GM12872 (cell line): ENCODE measurements around the gene SLC7A14.

Experiments used
- TF ChIP-seq, protein P1 (sequence below): IDR thresholded peaks from 3 replicates; pipeline ENCODE4 v1.5.1; 2011; ENCODE audit warnings: low read depth, mild to moderate bottlenecking, low read length, moderate library complexity; ENCODE audit not compliant: insufficient read depth

SLC7A14 gene

DNA sequence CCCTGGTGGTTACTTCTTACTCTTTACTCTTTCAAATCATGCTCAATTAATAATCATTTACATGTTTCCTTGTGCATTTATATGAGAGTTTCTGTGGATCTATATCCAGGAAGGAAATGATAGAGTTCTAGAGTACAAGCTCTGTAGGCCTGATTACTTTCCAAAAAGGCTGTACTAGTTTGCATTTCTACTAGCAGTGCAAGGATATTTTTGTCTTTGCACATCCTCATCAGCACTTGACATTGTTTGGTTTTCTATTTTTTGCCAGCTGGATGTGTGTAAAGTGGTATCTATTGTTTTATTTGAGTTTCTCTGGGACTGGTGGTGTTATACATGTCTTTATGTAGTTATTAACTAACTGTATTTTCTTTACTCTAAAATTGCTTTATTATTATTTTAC, 19.6 kb upstream of the SLC7A14 start:
- TF ChIP-seq, protein P1, sequence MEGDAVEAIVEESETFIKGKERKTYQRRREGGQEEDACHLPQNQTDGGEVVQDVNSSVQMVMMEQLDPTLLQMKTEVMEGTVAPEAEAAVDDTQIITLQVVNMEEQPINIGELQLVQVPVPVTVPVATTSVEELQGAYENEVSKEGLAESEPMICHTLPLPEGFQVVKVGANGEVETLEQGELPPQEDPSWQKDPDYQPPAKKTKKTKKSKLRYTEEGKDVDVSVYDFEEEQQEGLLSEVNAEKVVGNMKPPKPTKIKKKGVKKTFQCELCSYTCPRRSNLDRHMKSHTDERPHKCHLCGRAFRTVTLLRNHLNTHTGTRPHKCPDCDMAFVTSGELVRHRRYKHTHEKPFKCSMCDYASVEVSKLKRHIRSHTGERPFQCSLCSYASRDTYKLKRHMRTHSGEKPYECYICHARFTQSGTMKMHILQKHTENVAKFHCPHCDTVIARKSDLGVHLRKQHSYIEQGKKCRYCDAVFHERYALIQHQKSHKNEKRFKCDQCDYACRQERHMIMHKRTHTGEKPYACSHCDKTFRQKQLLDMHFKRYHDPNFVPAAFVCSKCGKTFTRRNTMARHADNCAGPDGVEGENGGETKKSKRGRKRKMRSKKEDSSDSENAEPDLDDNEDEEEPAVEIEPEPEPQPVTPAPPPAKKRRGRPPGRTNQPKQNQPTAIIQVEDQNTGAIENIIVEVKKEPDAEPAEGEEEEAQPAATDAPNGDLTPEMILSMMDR: no peak

DNA sequence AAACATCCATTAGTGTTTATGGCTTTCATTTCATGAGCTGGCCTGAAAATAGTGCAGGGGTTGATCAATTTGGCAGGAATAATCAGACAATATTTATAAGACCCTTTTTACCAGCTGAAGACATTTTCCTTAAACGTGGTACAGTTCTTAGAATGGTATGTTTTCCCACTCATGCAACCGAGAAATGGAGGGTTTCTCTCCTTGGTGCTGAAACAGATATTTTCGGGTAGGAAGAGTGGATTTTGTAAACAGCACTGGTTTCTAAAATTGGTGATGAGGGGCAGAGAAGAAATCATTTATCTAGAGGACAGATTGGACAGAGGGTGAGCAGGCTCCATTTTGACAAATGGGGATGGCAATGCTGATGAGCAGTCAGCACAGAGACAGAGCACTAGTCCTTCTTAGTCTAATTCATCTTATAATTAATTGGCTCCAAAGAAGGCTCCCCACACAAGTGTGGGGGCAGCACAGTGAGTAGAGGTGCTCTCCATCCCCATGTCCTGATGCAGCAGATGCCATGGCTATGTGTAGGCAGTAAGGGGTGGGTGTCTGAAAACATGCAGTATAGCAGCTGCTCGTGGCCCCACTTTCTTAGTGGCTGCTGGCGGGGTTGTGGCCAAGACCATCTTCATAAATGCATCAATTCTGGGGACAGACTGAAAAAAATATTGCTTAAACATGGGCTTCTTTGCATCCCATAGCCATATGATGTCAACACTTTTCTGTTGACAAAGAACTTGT, 18.1 kb upstream of the SLC7A14 start:
- TF ChIP-seq, protein P1: no peak

DNA sequence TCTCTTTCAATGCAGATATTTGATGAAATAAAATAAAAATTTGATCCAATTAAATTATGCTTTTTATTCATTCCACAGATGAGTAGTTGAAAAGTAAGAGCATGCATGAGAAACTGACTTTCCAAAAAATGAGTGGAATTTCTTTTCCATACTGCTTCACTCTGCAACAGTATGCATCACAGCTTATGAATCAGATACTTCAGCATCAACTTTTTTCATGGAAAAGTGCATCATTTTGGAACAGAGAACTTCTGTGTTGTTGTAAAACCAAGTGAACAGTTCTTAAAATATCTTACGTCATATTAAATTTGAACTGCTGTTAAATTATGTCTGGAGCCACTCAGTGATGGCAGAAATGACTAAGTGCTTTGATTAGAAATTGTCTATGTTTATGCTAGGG, 16.7 kb upstream of the SLC7A14 start:
- TF ChIP-seq, protein P1: no peak

DNA sequence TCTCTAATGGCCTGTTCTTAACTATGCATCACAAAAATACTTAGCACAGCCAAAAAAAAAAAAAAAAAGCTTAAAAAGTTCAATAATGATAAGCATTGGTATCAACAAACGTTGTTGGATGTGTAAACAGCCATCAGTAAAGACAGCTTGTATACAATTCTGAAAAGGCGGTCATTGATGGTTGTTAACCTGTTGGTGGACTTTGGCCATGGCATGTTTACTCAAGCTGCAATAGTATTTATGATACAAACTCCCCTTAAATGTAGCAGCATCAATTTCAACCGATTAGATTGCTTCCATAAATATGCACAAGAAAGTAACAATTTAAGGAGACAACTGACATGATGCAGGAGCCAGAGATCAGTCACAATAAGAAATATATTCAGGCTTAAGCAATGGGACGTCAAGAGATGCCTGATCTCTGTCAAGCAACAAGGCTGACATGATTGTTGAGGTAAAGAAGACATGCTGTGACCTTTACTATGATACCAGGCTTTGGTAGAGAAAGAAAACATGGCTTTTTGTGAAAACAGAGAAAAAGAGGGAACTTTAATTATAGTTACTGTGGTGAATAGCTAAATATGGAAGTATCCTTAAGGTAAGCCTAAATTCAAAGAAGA, 14.2 kb upstream of the SLC7A14 start:
- TF ChIP-seq, protein P1: no peak

DNA sequence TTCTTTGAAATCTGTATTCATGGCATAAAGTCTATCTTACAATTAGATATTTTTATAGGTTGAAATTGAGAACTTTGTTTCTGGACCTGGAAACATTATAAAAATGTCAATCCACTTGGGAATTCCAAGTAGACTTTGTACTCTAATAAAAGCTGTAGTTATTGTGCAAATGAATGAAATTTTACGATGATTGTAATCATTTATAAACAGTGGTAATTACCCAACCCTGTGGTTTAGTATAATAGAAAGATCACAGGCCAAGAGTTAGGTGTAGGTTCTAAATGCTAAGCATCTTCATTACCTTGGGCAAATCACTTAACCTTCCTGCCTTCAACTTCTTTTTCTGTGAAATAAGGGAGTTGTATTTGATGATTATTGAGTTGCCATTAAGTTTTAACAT, 13.2 kb upstream of the SLC7A14 start:
- TF ChIP-seq, protein P1: no peak

DNA sequence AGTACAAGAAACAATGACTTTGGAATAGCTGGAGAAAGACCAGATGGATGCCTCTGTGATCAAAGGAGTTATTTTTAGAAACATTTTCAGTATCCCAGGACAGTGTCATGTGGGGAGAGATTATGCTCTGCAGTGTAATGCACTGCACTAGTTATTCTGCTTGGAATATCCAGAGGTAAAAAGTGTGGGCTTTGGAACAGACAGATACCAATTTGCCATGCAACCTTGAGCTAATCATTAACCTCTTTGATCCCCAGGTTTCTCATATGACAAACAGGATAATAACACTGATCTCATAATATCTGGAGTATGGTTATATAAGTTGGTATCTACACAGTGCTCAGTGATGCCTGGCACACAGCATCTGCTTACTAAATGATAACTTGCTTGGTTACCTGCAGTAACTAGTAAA, 12.2 kb upstream of the SLC7A14 start:
- TF ChIP-seq, protein P1: no peak

DNA sequence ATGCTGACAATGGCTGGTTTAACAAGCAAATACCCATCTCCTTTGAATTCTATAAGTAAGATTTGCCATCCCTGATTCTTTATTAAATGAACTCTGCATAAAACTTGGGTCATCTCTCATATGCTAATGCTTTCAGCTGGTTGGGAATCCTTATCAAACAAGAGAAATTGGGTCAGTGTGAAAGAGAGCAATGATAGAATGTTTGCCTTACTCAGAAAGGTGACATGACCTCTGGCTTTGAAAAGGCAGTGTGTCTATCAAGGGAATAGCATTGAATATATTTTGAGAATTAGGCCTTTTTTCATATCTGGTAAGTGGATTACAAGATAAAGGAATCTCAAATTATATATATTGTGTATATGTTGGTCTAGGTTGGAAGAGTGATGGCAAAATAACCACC, 8.7 kb upstream of the SLC7A14 start:
- TF ChIP-seq, protein P1: no peak
